ENCODE results near the gene MCRS1. TPM values are rescaled to one million over a fixed set of nuclear protein-coding genes. Genes with fewer than 3 reads are reported as not detected.

The MCRS1 gene
- total RNA-seq, 1 experiment from 2014 or later = 66.9 TPM

DNA sequence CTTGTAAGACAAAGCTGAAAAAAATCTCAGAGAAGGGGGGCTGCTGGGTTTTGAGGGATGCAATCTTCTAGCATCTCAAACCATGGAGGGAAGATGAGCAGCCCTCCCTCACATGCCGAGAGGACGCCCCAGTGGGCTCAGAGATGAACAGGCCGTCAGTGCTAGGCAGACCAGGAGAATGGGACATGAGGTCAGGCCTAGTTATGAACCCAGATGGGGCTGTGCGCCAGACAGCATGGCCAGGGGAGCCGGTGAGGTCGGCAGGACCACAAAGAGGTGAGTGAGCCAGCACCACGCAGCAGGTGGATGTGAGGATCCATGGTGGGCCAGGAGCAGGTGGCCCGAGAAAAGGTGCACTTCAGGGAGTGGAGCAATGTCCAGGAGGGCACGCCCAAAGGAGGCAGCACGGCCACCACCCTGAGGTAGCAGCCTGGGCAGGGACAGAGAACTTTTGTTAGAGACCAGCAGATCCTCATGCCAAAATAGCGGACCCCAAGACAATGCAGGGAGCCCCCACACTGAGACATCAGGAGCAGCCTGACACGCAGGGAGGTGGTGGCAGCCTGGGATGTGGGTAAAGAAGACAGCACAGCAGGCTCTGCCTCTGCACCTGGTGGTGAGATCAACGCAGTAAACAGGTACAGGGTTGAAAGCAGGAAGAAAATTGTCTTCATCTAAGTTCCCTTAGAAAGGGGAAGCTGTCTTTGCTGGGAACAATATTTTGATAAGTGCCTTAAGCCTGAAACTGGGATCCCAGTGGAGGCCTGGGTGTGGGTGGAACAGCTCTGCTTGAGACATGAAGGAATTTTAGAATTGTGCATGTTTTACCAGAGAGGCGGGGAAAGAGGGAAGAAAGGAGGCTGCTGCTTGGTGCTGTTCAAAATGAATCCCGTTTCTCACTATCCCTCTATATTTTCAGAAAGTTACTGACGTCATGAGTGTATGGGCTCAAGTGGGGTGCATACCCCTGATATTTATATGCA is 17.8 kb upstream of the MCRS1 start:
- intact Hi-C loops (cut with micrococcal nuclease; ENCODE audit: unreplicated experiment) = no loop called here
- no peaks in the 10 kb centered on the region for H3K27me3 ChIP-seq (ENCODE audit: insufficient read depth, low read depth)
- H3K9me3 ChIP-seq (ENCODE audit: insufficient read depth, low read depth) = no peaks in the 10 kb centered on the region
- H4K20me1 ChIP-seq (ENCODE audit: insufficient read depth) = peaks cover 6% of the 10 kb centered on the region; the same call in 1 of the 2 replicates
- ChIA-PET POLR2A (ENCODE audit: unreplicated experiment) (no interaction called here), CTCF (no interaction called here)
- H3K27ac ChIP-seq = no peak overlapping the region
- H2AFZ ChIP-seq = no peak overlapping the region
- DNase-seq = no peak
- H3K4me2 ChIP-seq = no peak overlapping the region
- H3K4me1 ChIP-seq (replicated peaks; ENCODE audit: insufficient read depth) = no peaks in the 10 kb centered on the region
- H3K79me2 ChIP-seq (ENCODE audit: low read depth) = 0 out of 2 replicates have a peak, but pooled peaks cover 4% of the 10 kb centered on the region
- no peak overlapping the region for H3K4me3 ChIP-seq
- TF ChIP-seq EZH2 (IDR thresholded peaks at IDR 0.05; ENCODE audit: low read depth) = no peak
- TF ChIP-seq, protein P1, sequence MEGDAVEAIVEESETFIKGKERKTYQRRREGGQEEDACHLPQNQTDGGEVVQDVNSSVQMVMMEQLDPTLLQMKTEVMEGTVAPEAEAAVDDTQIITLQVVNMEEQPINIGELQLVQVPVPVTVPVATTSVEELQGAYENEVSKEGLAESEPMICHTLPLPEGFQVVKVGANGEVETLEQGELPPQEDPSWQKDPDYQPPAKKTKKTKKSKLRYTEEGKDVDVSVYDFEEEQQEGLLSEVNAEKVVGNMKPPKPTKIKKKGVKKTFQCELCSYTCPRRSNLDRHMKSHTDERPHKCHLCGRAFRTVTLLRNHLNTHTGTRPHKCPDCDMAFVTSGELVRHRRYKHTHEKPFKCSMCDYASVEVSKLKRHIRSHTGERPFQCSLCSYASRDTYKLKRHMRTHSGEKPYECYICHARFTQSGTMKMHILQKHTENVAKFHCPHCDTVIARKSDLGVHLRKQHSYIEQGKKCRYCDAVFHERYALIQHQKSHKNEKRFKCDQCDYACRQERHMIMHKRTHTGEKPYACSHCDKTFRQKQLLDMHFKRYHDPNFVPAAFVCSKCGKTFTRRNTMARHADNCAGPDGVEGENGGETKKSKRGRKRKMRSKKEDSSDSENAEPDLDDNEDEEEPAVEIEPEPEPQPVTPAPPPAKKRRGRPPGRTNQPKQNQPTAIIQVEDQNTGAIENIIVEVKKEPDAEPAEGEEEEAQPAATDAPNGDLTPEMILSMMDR (conservative IDR thresholded peaks at IDR 0.05) = no peak
- H3K36me3 ChIP-seq (ENCODE audit: low read depth) = no peaks in the 10 kb centered on the region
- no TSS peak for BruUV-seq (replicated peaks)
- H3F3A ChIP-seq (ENCODE audit: insufficient read depth, low read depth) = peaks cover 5% of the 10 kb centered on the region; the same call in 1 of the 2 replicates
- no peaks in the 10 kb centered on the region for H3K9me2 ChIP-seq (ENCODE audit: insufficient read depth)

DNA sequence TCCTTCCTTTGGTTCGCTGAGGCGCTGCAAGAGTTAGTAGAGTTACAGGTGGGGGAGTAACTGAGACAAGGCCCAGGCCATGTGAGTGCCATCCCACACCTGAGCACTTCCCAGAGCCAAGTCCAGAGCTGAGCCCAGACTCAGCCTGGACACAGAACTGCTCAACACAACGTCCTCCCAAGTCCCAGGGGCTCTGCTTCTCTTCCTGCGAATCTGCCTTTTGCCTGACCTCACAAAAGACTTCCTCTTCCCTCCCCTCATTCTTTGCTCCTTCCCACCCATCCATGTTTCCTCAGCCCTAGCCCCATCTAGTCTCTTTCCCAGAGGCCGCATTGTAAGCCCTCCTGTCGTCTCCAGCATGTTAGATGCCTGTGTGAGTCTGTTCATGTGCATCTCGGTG is 16.6 kb upstream of the MCRS1 start:
- H3K4me3 ChIP-seq = no peak overlapping the region
- H3K27me3 ChIP-seq (ENCODE audit: insufficient read depth, low read depth) = no peaks in the 10 kb centered on the region
- peaks cover 8% of the 10 kb centered on the region; the same call in 1 of the 2 replicates for H4K20me1 ChIP-seq (ENCODE audit: insufficient read depth)
- ChIA-PET POLR2A (ENCODE audit: unreplicated experiment) (no interaction called here), CTCF (no interaction called here)
- no TSS peak for BruUV-seq (replicated peaks)
- peaks cover 5% of the 10 kb centered on the region; the same call in 1 of the 2 replicates for H3F3A ChIP-seq (ENCODE audit: insufficient read depth, low read depth)
- H3K9me3 ChIP-seq (ENCODE audit: insufficient read depth, low read depth) = no peaks in the 10 kb centered on the region
- H3K4me1 ChIP-seq (replicated peaks; ENCODE audit: insufficient read depth) = no peaks in the 10 kb centered on the region
- H3K36me3 ChIP-seq (ENCODE audit: low read depth) = no peaks in the 10 kb centered on the region
- H3K4me2 ChIP-seq = no peak overlapping the region
- intact Hi-C loops (cut with micrococcal nuclease; ENCODE audit: unreplicated experiment) = no loop called here
- DNase-seq = no peak
- TF ChIP-seq EZH2 (IDR thresholded peaks at IDR 0.05; ENCODE audit: low read depth) = no peak
- TF ChIP-seq, protein P1 (conservative IDR thresholded peaks at IDR 0.05) = no peak
- no peak overlapping the region for H3K27ac ChIP-seq
- H3K9me2 ChIP-seq (ENCODE audit: insufficient read depth) = no peaks in the 10 kb centered on the region
- H2AFZ ChIP-seq = no peak overlapping the region
- H3K79me2 ChIP-seq (ENCODE audit: low read depth) = 0 out of 2 replicates have a peak, but pooled peaks cover 4% of the 10 kb centered on the region

DNA sequence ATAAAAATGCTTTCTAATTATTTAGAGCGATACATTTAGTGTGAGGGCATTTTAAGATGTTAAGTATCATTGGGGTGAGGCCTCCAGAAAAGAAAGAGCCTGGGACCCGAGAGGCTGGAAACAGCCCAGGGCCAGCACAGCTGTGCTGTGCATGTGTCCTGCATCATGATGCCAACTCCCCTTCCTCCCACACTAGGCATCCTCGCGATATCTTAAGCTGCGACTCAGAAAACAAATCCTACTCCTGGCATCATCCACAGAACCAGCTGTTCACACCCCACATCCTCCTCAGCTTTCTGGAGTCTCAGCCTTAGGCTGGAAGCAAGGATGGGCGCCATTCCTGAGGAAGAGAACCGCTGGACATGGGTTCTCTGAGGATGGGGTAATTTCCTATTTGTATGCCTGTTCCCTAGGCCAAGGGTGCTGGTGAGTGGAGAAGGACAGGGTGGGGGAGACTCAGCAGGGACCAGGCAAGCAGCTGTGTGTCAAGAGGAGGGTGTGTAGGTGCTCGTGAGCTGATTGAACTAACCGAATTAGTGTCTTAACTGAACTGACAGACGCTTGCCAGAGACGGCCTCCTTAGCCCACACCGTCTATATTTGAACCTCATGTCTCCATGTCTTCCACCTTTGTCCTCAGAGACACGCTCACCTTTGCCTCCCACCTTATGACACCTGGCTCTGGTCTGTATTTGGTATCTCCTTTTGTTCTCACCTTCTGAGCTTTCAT is 15.6 kb upstream of the MCRS1 start:
- Histone ChIP-seq H4K20me1 (ENCODE audit: insufficient read depth) (peaks cover 8% of the 10 kb centered on the region; the same call in 1 of the 2 replicates), H3K9me2 (ENCODE audit: insufficient read depth) (no peaks in the 10 kb centered on the region), H3K4me2 (no peak overlapping the region), H3K36me3 (ENCODE audit: low read depth) (no peaks in the 10 kb centered on the region), H3K79me2 (ENCODE audit: low read depth) (0 out of 2 replicates have a peak, but pooled peaks cover 4% of the 10 kb centered on the region), H2AFZ (no peak overlapping the region), H3K4me1 (replicated peaks; ENCODE audit: insufficient read depth) (no peaks in the 10 kb centered on the region), H3K4me3 (no peak overlapping the region), H3K27ac (no peak overlapping the region), H3K27me3 (ENCODE audit: insufficient read depth, low read depth) (no peaks in the 10 kb centered on the region), H3K9me3 (ENCODE audit: insufficient read depth, low read depth) (no peaks in the 10 kb centered on the region), H3F3A (ENCODE audit: insufficient read depth, low read depth) (peaks cover 5% of the 10 kb centered on the region; the same call in 1 of the 2 replicates)
- TF ChIP-seq, protein P1 (conservative IDR thresholded peaks at IDR 0.05) = no peak
- no peak for TF ChIP-seq EZH2 (IDR thresholded peaks at IDR 0.05; ENCODE audit: low read depth)
- CTCF ChIA-PET = no interaction called here
- no peak for DNase-seq
- intact Hi-C loops (cut with micrococcal nuclease; ENCODE audit: unreplicated experiment) = no loop called here
- POLR2A ChIA-PET (ENCODE audit: unreplicated experiment) = interaction anchor here (0.6 to 0.7 kb wide), 2 partner anchors 96 to 121 kb away, joined by 6 read pairs; no protein-coding TSS in a partner anchor
- BruUV-seq (replicated peaks) = no TSS peak

Measured in PC-9 (cell line).